CD4-positive, alpha-beta T cell treated with Interleukin-1 beta for 1 hour (primary cell): ENCODE results near the gene LRRC41.
"Not testable (repeated sequence)": the region's sequence is repeated elsewhere in the genome, so short reads cannot be mapped to it uniquely, and the experiment has no call there.

Experiments
- DNase-seq, 2 donors: peaks; one replicate each; pipeline ENCODE4 v3.0.0-alpha.2; 2020 to 2022

LRRC41 gene

GRCh38 chr1:46285730-46286477 lies 17.5 kb downstream of the LRRC41 start:
- DNase-seq = peak in 1 of 2 donors; percentile 9

GRCh38 chr1:46284597-46285564 lies 18.5 kb downstream of the LRRC41 start:
- DNase-seq = no peak

GRCh38 chr1:46284058-46284457 lies 19.4 kb downstream of the LRRC41 start:
- no peak for DNase-seq

- DNase-seq = no peak
Observed at GRCh38 chr1:46281021-46281420, 22.4 kb downstream of the LRRC41 start.

- DNase-seq = no peak
Observed at GRCh38 chr1:46280092-46280491, 23.3 kb downstream of the LRRC41 start.

GRCh38 chr1:46278807-46279206 lies 24.6 kb downstream of the LRRC41 start:
- DNase-seq = no peak

- DNase-seq = no peak
Observed at GRCh38 chr1:46277658-46278373, 25.6 kb downstream of the LRRC41 start.

GRCh38 chr1:46275030-46275337 lies 28.4 kb downstream of the LRRC41 start:
- DNase-seq = no peak

- no peak for DNase-seq
Observed at GRCh38 chr1:46274225-46275029, 29.0 kb downstream of the LRRC41 start.

GRCh38 chr1:46268578-46268977 lies 34.8 kb downstream of the LRRC41 start:
- DNase-seq = no peak

GRCh38 chr1:46263146-46263545 lies 40.3 kb downstream of the LRRC41 start:
- DNase-seq = no peak

GRCh38 chr1:46262508-46262907 lies 40.9 kb downstream of the LRRC41 start:
- DNase-seq = no peak

- DNase-seq = no peak
Observed at GRCh38 chr1:46256523-46256922, 46.9 kb downstream of the LRRC41 start.

GRCh38 chr1:46254668-46255067 lies 48.7 kb downstream of the LRRC41 start:
- no peak for DNase-seq

- DNase-seq = peak in 1 of 2 donors; percentile 16
Observed at GRCh38 chr1:46248122-46248920, 55.1 kb downstream of the LRRC41 start.

GRCh38 chr1:46247436-46248121 lies 55.8 kb downstream of the LRRC41 start, which contains the start of gene RAD54L:
TSS of gene RAD54L (plus strand) at chr1:46247763. CDS start at chr1:46248406, 643 bp downstream.
- DNase-seq = peak; percentile 97 to 98

GRCh38 chr1:46246548-46247435 lies 56.6 kb downstream of the LRRC41 start:
- peak; percentile 42 to 46 for DNase-seq

GRCh38 chr1:46246136-46246535 lies 57.3 kb downstream of the LRRC41 start:
- not testable (repeated sequence) for DNase-seq

- peak in 1 of 2 donors; percentile 44 for DNase-seq
Observed at GRCh38 chr1:46244656-46245371, 58.6 kb downstream of the LRRC41 start.
